BLaER1 (cell line): Measurements from ENCODE around the gene ITGA2.
"Not testable (repeated sequence)": the region's sequence is repeated elsewhere in the genome, so short reads cannot be mapped to it uniquely, and the experiment has no call there.

Source experiments
- H3K27ac ChIP-seq: shearing (Covaris generic); formaldehyde crosslinking; 2 replicates; pipeline ENCODE4 v1.8.1; 2022
- H3K27me3 ChIP-seq: shearing (Covaris generic); formaldehyde crosslinking; 2 replicates; pipeline ENCODE4 v1.8.1; 2022
- H3K36me3 ChIP-seq: shearing (Covaris generic); formaldehyde crosslinking; 2 replicates; pipeline ENCODE4 v1.8.1; 2022
- H3K4me1 ChIP-seq: shearing (Covaris generic); formaldehyde crosslinking; 2 replicates; pipeline ENCODE4 v1.8.1; 2022
- H3K4me2 ChIP-seq: shearing (Covaris generic); formaldehyde crosslinking; 2 replicates; pipeline ENCODE4 v1.8.1; 2022
- H3K4me3 ChIP-seq: shearing (Covaris generic); formaldehyde crosslinking; 2 replicates; pipeline ENCODE4 v1.8.1; 2022
- H3K9ac ChIP-seq: shearing (Covaris generic); formaldehyde crosslinking; 2 replicates; pipeline ENCODE4 v1.8.1; 2022
- H3K9me3 ChIP-seq: shearing (Covaris generic); formaldehyde crosslinking; 2 replicates; pipeline ENCODE4 v1.8.1; 2022
- H4K20me1 ChIP-seq: shearing (Covaris generic); formaldehyde crosslinking; 2 replicates; pipeline ENCODE4 v1.8.1; 2022
- Cebpa-rat ChIP-seq: shearing (Covaris generic); IDR thresholded peaks from 2 replicates; pipeline ENCODE4 v1.8.1; 2022

The ITGA2 gene

GRCh38 chr5:52956915-52957747, 32.0 kb upstream of the ITGA2 start:
- H3K4me3 ChIP-seq: no peak overlapping the region
- H3K27me3 ChIP-seq: no peaks in the 10 kb centered on the region
- H3K36me3 ChIP-seq: no peaks in the 10 kb centered on the region
- no peak overlapping the region for H3K27ac ChIP-seq
- H3K9ac ChIP-seq: no peak overlapping the region
- H3K9me3 ChIP-seq: no peaks in the 10 kb centered on the region
- no peak overlapping the region for H3K4me2 ChIP-seq
- no peaks in the 10 kb centered on the region for H3K4me1 ChIP-seq
- TF ChIP-seq Cebpa-rat: no peak
- no peaks in the 10 kb centered on the region for H4K20me1 ChIP-seq

GRCh38 chr5:52961274-52961681, 27.9 kb upstream of the ITGA2 start:
- no peaks in the 10 kb centered on the region for H4K20me1 ChIP-seq
- H3K9ac ChIP-seq: no peak overlapping the region
- no peak overlapping the region for H3K4me3 ChIP-seq
- no peaks in the 10 kb centered on the region for H3K36me3 ChIP-seq
- H3K9me3 ChIP-seq: no peaks in the 10 kb centered on the region
- H3K4me2 ChIP-seq: no peak overlapping the region
- TF ChIP-seq Cebpa-rat: no peak
- no peaks in the 10 kb centered on the region for H3K27me3 ChIP-seq
- H3K27ac ChIP-seq: no peak overlapping the region
- H3K4me1 ChIP-seq: no peaks in the 10 kb centered on the region

GRCh38 chr5:52963636-52964035, 25.5 kb upstream of the ITGA2 start:
- H3K36me3 ChIP-seq: no peaks in the 10 kb centered on the region
- H4K20me1 ChIP-seq: no peaks in the 10 kb centered on the region
- no peak overlapping the region for H3K4me3 ChIP-seq
- H3K27ac ChIP-seq: no peak overlapping the region
- no peaks in the 10 kb centered on the region for H3K9me3 ChIP-seq
- H3K9ac ChIP-seq: no peak overlapping the region
- no peaks in the 10 kb centered on the region for H3K4me1 ChIP-seq
- no peaks in the 10 kb centered on the region for H3K27me3 ChIP-seq
- H3K4me2 ChIP-seq: no peak overlapping the region
- no peak for TF ChIP-seq Cebpa-rat

GRCh38 chr5:52964138-52964537, 25.0 kb upstream of the ITGA2 start:
- TF ChIP-seq Cebpa-rat: no peak
- H3K4me1 ChIP-seq: no peaks in the 10 kb centered on the region
- no peak overlapping the region for H3K4me3 ChIP-seq
- H3K27me3 ChIP-seq: no peaks in the 10 kb centered on the region
- H3K4me2 ChIP-seq: no peak overlapping the region
- H4K20me1 ChIP-seq: no peaks in the 10 kb centered on the region
- H3K36me3 ChIP-seq: no peaks in the 10 kb centered on the region
- no peaks in the 10 kb centered on the region for H3K9me3 ChIP-seq
- H3K27ac ChIP-seq: no peak overlapping the region
- H3K9ac ChIP-seq: no peak overlapping the region

- peaks cover 22% of the 10 kb centered on the region for H3K9me3 ChIP-seq
- H4K20me1 ChIP-seq, H3K4me1 ChIP-seq, H3K27me3 ChIP-seq, H3K36me3 ChIP-seq, H3K4me2 ChIP-seq, H3K4me3 ChIP-seq, H3K9ac ChIP-seq, H3K27ac ChIP-seq: not testable (repeated sequence)
Observed at GRCh38 chr5:52976157-52976556, 13.0 kb upstream of the ITGA2 start.

GRCh38 chr5:52977264-52977897, 11.8 kb upstream of the ITGA2 start:
- H3K27ac ChIP-seq: no peak overlapping the region
- H3K27me3 ChIP-seq: no peaks in the 10 kb centered on the region
- no peaks in the 10 kb centered on the region for H3K4me1 ChIP-seq
- H3K36me3 ChIP-seq: no peaks in the 10 kb centered on the region
- no peaks in the 10 kb centered on the region for H4K20me1 ChIP-seq
- peaks cover 22% of the 10 kb centered on the region for H3K9me3 ChIP-seq
- no peak overlapping the region for H3K4me3 ChIP-seq
- TF ChIP-seq Cebpa-rat: no peak
- no peak overlapping the region for H3K4me2 ChIP-seq
- no peak overlapping the region for H3K9ac ChIP-seq

- Histone ChIP-seq H3K4me3 (no peak overlapping the region), H3K9ac (no peak overlapping the region), H3K36me3 (no peaks in the 10 kb centered on the region), H3K4me1 (no peaks in the 10 kb centered on the region), H3K27me3 (no peaks in the 10 kb centered on the region), H3K9me3 (peaks cover 19% of the 10 kb centered on the region), H4K20me1 (no peaks in the 10 kb centered on the region), H3K27ac (no peak overlapping the region), H3K4me2 (no peak overlapping the region)
- TF ChIP-seq Cebpa-rat: no peak
Observed at GRCh38 chr5:52981507-52981906, 7.6 kb upstream of the ITGA2 start.

GRCh38 chr5:52983731-52984636, 5.2 kb upstream of the ITGA2 start:
- Histone ChIP-seq H3K9ac (no peak overlapping the region), H3K36me3 (no peaks in the 10 kb centered on the region), H4K20me1 (no peaks in the 10 kb centered on the region), H3K4me1 (peaks cover 4% of the 10 kb centered on the region; the same call in 1 of the 2 replicates), H3K4me2 (no peak overlapping the region), H3K27me3 (peaks cover 18% of the 10 kb centered on the region), H3K4me3 (no peak overlapping the region), H3K9me3 (no peaks in the 10 kb centered on the region), H3K27ac (no peak overlapping the region)
- TF ChIP-seq Cebpa-rat: no peak

GRCh38 chr5:52985306-52985705, 3.8 kb upstream of the ITGA2 start:
- peaks cover 14% of the 10 kb centered on the region for H3K4me1 ChIP-seq
- no peak overlapping the region for H3K27ac ChIP-seq

More at GRCh38 chr5:52985306-52985705, 3.8 kb upstream of the ITGA2 start:
- Histone ChIP-seq H3K36me3 (no peaks in the 10 kb centered on the region), H3K4me2 (no peak overlapping the region), H4K20me1 (no peaks in the 10 kb centered on the region), H3K9ac (no peak overlapping the region), H3K9me3 (no peaks in the 10 kb centered on the region), H3K27me3 (peaks cover 31% of the 10 kb centered on the region), H3K4me3 (no peak overlapping the region)
- no peak for TF ChIP-seq Cebpa-rat
